Right cardiac atrium (tissue), 5 donors: ENCODE data around the gene MAD1L1. TPM values are rescaled to one million over a fixed set of nuclear protein-coding genes. Genes with fewer than 3 reads are reported as not detected.

Experiments
- ATAC-seq, 2 donors: fragments of 200-7000 bp; cut with Tn5 transposase; one replicate each; pipeline versions ENCODE4 v1.8.0 to v1.9.1; 2020; ENCODE audit warnings: moderate library complexity in 2 of 2, mild to moderate bottlenecking in 1 of 2
- DNase-seq, 3 donors: peaks; one replicate each; pipeline ENCODE4 v3.0.0-alpha.2; 2020
- H3K27ac ChIP-seq: one replicate; pipeline ENCODE4 v1.5.1; 2013; ENCODE audit warnings: mild to moderate bottlenecking, low read length, control low read depth, moderate library complexity
- H3K27me3 ChIP-seq: one replicate; pipeline ENCODE4 v1.6.1; 2013; ENCODE audit not compliant: control insufficient read depth, insufficient read depth
- H3K4me1 ChIP-seq: one replicate; pipeline ENCODE4 v1.6.1; 2013; ENCODE audit warnings: low read length; ENCODE audit not compliant: control insufficient read depth, insufficient read depth
- H3K4me3 ChIP-seq: one replicate; pipeline ENCODE4 v1.5.1; 2013; ENCODE audit warnings: low read length, control low read depth
- H3K9me3 ChIP-seq: one replicate; pipeline ENCODE4 v1.6.1; 2013; ENCODE audit warnings: low read length; ENCODE audit not compliant: control insufficient read depth
- WGBS: extraction: QIAGEN DNeasy Blood & Tissue Kit; methylation state at CpG from one replicate; pipeline ENCODE4 v1.1.7; 2013; 5-methylcytosine and 5-hydroxymethylcytosine counted together
- intact Hi-C, 4 donors: fragments of 100-400 bp; cut with DNase I; formaldehyde crosslinking; loops; one replicate each; pipeline versions ENCODE4 v1.11.0 to v1.14.0; 2022 to 2023
- polyA plus RNA-seq: library from polyadenylated mRNA; stranded (reverse); fragments of 200-250 nt; gene quantifications from one replicate; pipeline ENCODE4 v1.2.3, GENCODE V29; 2013
- total RNA-seq, 4 donors: library from RNA; stranded (reverse); fragmentation: NEBNext Ultra II Directional; extraction: Animal tissue kit (Norgen Biotek cat#: 25700); gene quantifications; one replicate each; pipeline ENCODE4 v1.2.1, GENCODE V29; 2021
- donor health status: healthy with polysubstance abuse.
- donor health status: DM: no; HTN: yes; CAD: no.
- donor health status: DM: no; HTN: no; CAD: no.
- donor health status: DM: no; HTN: yes; CAD: no; lungs with severe emphysema.
- donor health status: DM: yes; HTN: yes; CAD: no.

MAD1L1 gene
- total and polyA plus RNA-seq, 5 donors: 15.3 to 41.0 (median 33.7) TPM

DNA sequence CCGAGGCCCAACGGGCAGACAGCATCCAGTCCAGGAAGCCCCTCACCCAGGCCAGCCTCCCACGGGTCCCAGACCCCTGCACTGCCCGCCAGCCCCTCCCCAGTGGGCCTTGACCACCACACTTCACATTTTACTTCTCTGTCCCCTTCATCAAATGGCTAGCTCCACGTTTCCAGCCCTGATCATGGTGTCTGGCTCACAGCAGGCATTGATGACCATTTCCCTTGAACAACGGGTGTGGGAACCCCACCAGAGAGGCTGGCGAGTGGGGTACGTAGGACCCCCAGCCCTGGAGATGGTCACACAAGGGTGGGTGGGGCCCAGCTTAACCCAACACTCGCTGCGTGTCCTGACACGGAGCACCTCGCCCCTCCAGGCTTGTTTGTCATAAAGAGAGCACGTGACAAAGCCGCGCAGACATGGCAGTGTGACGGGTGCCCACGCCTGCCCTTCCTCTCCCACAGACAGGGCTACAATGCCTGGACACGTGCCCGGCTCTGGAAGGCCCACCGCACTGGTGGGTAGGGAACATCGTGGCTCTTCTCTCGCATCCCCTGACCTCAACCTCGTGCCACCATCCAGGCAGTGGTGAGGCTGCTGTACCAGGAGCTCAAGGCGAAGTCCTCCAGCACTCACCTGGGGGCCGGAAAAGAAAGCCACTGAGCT lies 267.7 kb downstream of the MAD1L1 start:
- Histone ChIP-seq H3K27me3 (no peaks in the 10 kb centered on the region), H3K9me3 (no peaks in the 10 kb centered on the region), H3K4me3 (no peak overlapping the region), H3K4me1 (no peaks in the 10 kb centered on the region), H3K27ac (no peak overlapping the region)
- ATAC-seq (peak in 1 of 2 donors; percentile 27), DNase-seq (peak in 2 of 3 donors; percentile 42 to 49)
- intact Hi-C loops: no loop called here
- WGBS: 95% methylated on average over 25 of the region's 25 CpGs

DNA sequence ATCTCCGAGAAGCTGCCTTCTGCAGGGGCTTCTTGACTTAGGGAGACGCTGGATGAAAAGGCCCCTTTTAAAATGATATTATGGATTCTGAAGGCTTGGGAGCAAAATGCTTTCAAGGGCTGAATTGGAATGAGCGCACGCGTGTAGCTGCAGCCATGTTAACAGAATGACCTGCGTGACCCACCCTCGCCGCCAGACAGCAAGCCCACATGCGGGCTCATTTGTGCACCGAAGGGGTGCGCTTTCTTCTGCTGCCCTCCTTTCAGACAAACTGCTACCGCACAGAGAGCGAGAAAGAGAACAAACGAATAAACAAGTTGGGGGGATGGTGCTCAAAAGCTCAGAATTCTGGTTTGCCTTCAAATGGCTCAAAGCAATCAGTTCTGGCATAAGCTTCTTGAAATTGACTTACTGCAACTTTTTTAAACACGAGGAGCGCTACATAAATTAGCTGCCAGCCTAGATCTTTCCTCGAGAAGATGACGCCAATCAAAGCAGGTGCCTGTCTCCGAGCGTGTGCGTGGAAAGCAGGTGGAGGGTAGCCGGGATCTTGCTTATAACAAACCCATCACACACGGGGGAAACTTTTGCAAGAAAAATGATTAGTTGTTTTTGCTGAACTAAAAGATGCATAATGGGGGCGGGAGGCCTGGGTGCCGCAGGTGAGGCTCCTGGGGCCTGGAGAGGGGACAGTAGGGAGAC lies 268.4 kb downstream of the MAD1L1 start:
- intact Hi-C loops: no loop called here
- H3K9me3 ChIP-seq: no peaks in the 10 kb centered on the region
- H3K27ac ChIP-seq: no peak overlapping the region
- H3K4me1 ChIP-seq: no peaks in the 10 kb centered on the region
- no peaks in the 10 kb centered on the region for H3K27me3 ChIP-seq
- ATAC-seq (no peak), DNase-seq (no peak)
- H3K4me3 ChIP-seq: no peak overlapping the region
- 91% methylated on average over 25 of the region's 25 CpGs for WGBS

GRCh38 chr7:1963575-1963974 lies 269.2 kb downstream of the MAD1L1 start:
- no peaks in the 10 kb centered on the region for H3K4me1 ChIP-seq
- H3K27me3 ChIP-seq: no peaks in the 10 kb centered on the region
- whole genome bisulfite sequencing: 82% methylated on average over 15 of the region's 15 CpGs
- H3K27ac ChIP-seq: no peak overlapping the region
- DNase-seq (no peak), ATAC-seq (no peak)
- H3K9me3 ChIP-seq: no peaks in the 10 kb centered on the region
- H3K4me3 ChIP-seq: no peak overlapping the region
- intact Hi-C loops: no loop called here

- Histone ChIP-seq H3K4me1 (no peaks in the 10 kb centered on the region), H3K4me3 (no peak overlapping the region), H3K9me3 (no peaks in the 10 kb centered on the region), H3K27ac (no peak overlapping the region), H3K27me3 (no peaks in the 10 kb centered on the region)
- no peak for ATAC-seq
- intact Hi-C loops: no loop called here
- DNase-seq: no peak
- 88% methylated on average over 15 of the region's 15 CpGs for WGBS
Observed at GRCh38 chr7:1961701-1962276, 271.0 kb downstream of the MAD1L1 start.

DNA sequence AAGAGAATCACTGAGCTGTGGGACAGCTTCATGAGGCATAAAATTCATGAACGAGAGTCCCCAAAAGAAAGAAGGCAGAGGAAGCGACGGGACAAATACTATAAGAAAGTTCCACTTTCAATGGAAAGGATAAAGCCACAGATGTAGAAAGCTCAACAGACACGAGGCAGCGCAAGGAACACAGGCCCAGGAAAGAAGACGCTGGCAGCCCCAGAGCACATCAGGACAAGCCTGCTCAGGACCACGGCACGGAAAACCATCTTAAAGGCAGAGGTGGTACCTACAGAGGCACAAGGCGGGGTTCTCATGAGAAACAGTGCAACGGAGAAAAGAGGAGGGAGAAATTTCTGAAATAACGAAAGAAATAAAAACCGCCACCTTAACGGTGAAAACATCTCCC lies 273.4 kb downstream of the MAD1L1 start:
- WGBS: 95% methylated on average over 13 of the region's 13 CpGs
- no peak overlapping the region for H3K27ac ChIP-seq
- no peaks in the 10 kb centered on the region for H3K4me1 ChIP-seq
- no peak for ATAC-seq
- H3K4me3 ChIP-seq: no peak overlapping the region
- intact Hi-C loops: no loop called here
- H3K27me3 ChIP-seq: no peaks in the 10 kb centered on the region
- no peaks in the 10 kb centered on the region for H3K9me3 ChIP-seq
- no peak for DNase-seq

- Histone ChIP-seq H3K4me1 (no peaks in the 10 kb centered on the region), H3K9me3 (no peaks in the 10 kb centered on the region), H3K27me3 (no peaks in the 10 kb centered on the region), H3K4me3 (no peak overlapping the region), H3K27ac (no peak overlapping the region)
- WGBS: 90% methylated on average over 28 of the region's 28 CpGs
- intact Hi-C loops: no loop called here
- DNase-seq (peak in 1 of 3 donors; percentile 40), ATAC-seq (no peak)
Observed at GRCh38 chr7:1957471-1958225, 275.1 kb downstream of the MAD1L1 start.

GRCh38 chr7:1956611-1957470 lies 275.9 kb downstream of the MAD1L1 start:
- Histone ChIP-seq H3K9me3 (no peaks in the 10 kb centered on the region), H3K27ac (no peak overlapping the region), H3K27me3 (no peaks in the 10 kb centered on the region), H3K4me1 (no peaks in the 10 kb centered on the region), H3K4me3 (no peak overlapping the region)
- 94% methylated on average over 30 of the region's 30 CpGs for WGBS
- ATAC-seq: no peak
- intact Hi-C loops: no loop called here
- DNase-seq: peak in 2 of 3 donors; percentile 26 to 36

- H3K9me3 ChIP-seq: no peaks in the 10 kb centered on the region
- H3K27ac ChIP-seq: no peak overlapping the region
- no peak overlapping the region for H3K4me3 ChIP-seq
- intact Hi-C loops: no loop called here
- H3K4me1 ChIP-seq: no peaks in the 10 kb centered on the region
- H3K27me3 ChIP-seq: no peaks in the 10 kb centered on the region
- DNase-seq (peak in 1 of 3 donors; percentile 26), ATAC-seq (no peak)
- WGBS: 94% methylated on average over 8 of the region's 8 CpGs
Observed at GRCh38 chr7:1956141-1956540, 276.6 kb downstream of the MAD1L1 start.

GRCh38 chr7:1954366-1955004 lies 278.3 kb downstream of the MAD1L1 start:
- ATAC-seq: no peak
- WGBS: 82% methylated on average over 22 of the region's 22 CpGs
- DNase-seq: peak in 1 of 3 donors; percentile 47
- no peaks in the 10 kb centered on the region for H3K27me3 ChIP-seq
- intact Hi-C loops: no loop called here
- no peak overlapping the region for H3K4me3 ChIP-seq
- H3K27ac ChIP-seq: no peak overlapping the region
- H3K4me1 ChIP-seq: peaks cover 4% of the 10 kb centered on the region
- H3K9me3 ChIP-seq: no peaks in the 10 kb centered on the region
